GM23338 (cell line): ENCODE results near the gene HIVEP3.

ENCODE experiments used
- EZH2 ChIP-seq: fragments of 200-600 bp; sonication (generic); IDR thresholded peaks from one replicate; pipeline ENCODE4 v1.8.0; 2017; ENCODE audit warnings: antibody characterized with exemption, mild to moderate bottlenecking, low read depth; ENCODE audit not compliant: unreplicated experiment
- JUNB ChIP-seq: IDR thresholded peaks from one replicate; pipeline ENCODE4 v1.6.1; 2016; ENCODE audit warnings: antibody characterized with exemption; ENCODE audit not compliant: unreplicated experiment
- POLR2AphosphoS5 ChIP-seq: IDR thresholded peaks from 2 replicates; pipeline ENCODE4 v1.6.1; 2016; ENCODE audit warnings: antibody characterized with exemption, low read depth
- ZNF331 ChIP-seq: fragments of 250-450 bp; sonication (Bioruptor Pico); IDR thresholded peaks from 2 replicates; pipeline ENCODE4 v1.5.0; 2020; ENCODE audit warnings: low read depth, mild to moderate bottlenecking, moderate library complexity
- TF ChIP-seq, protein P1 (sequence below), 2 experiments: fragments of 200-600 bp in 1 of 2; sonication (generic) in 1 of 2; conservative IDR thresholded peaks; 2 replicates each; pipeline versions ENCODE4 v1.5.1 to v1.6.1; 2016 to 2017; ENCODE audit warnings: antibody characterized with exemption in 2 of 2, low read depth in 2 of 2, mild to moderate bottlenecking in 2 of 2, moderate library complexity in 1 of 2
- TF ChIP-seq, protein P2 (sequence below): IDR thresholded peaks from one replicate; pipeline ENCODE4 v1.6.1; 2018; ENCODE audit warnings: antibody characterized with exemption; ENCODE audit not compliant: unreplicated experiment
- TF ChIP-seq, protein P3 (sequence below): IDR thresholded peaks from 2 replicates; pipeline ENCODE4 v1.6.1; 2016; ENCODE audit warnings: antibody characterized with exemption

DNA sequence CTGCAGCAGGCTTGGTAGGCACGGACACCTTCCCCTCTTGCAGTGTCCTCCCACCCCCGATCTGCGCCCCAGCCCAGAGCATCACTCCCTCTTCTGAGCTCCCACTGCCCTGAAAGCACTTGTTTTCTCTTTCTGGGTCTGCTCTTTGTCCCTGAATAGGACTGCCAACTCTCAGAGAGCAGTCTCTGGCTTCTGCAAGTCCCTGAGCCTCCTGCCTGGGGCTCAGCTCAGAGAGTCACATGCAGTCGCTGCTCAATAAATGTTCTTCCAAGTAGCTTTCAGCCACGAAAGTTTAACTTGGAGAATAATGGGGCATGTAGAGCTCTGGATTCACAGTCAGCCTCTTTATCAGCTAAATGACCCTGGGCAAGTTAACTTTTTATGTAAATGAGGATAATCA, 205.6 kb downstream of the HIVEP3 start:
- TF ChIP-seq, protein P1, sequence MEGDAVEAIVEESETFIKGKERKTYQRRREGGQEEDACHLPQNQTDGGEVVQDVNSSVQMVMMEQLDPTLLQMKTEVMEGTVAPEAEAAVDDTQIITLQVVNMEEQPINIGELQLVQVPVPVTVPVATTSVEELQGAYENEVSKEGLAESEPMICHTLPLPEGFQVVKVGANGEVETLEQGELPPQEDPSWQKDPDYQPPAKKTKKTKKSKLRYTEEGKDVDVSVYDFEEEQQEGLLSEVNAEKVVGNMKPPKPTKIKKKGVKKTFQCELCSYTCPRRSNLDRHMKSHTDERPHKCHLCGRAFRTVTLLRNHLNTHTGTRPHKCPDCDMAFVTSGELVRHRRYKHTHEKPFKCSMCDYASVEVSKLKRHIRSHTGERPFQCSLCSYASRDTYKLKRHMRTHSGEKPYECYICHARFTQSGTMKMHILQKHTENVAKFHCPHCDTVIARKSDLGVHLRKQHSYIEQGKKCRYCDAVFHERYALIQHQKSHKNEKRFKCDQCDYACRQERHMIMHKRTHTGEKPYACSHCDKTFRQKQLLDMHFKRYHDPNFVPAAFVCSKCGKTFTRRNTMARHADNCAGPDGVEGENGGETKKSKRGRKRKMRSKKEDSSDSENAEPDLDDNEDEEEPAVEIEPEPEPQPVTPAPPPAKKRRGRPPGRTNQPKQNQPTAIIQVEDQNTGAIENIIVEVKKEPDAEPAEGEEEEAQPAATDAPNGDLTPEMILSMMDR (conservative IDR thresholded peaks at IDR 0.05; ENCODE audit: low read depth in 2 of 2): no peak
- TF ChIP-seq, protein P2, sequence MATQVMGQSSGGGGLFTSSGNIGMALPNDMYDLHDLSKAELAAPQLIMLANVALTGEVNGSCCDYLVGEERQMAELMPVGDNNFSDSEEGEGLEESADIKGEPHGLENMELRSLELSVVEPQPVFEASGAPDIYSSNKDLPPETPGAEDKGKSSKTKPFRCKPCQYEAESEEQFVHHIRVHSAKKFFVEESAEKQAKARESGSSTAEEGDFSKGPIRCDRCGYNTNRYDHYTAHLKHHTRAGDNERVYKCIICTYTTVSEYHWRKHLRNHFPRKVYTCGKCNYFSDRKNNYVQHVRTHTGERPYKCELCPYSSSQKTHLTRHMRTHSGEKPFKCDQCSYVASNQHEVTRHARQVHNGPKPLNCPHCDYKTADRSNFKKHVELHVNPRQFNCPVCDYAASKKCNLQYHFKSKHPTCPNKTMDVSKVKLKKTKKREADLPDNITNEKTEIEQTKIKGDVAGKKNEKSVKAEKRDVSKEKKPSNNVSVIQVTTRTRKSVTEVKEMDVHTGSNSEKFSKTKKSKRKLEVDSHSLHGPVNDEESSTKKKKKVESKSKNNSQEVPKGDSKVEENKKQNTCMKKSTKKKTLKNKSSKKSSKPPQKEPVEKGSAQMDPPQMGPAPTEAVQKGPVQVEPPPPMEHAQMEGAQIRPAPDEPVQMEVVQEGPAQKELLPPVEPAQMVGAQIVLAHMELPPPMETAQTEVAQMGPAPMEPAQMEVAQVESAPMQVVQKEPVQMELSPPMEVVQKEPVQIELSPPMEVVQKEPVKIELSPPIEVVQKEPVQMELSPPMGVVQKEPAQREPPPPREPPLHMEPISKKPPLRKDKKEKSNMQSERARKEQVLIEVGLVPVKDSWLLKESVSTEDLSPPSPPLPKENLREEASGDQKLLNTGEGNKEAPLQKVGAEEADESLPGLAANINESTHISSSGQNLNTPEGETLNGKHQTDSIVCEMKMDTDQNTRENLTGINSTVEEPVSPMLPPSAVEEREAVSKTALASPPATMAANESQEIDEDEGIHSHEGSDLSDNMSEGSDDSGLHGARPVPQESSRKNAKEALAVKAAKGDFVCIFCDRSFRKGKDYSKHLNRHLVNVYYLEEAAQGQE: no peak
- TF ChIP-seq ZNF331 (no peak), POLR2AphosphoS5 (no peak), EZH2 (no peak), JUNB (no peak)
- TF ChIP-seq, protein P3, sequence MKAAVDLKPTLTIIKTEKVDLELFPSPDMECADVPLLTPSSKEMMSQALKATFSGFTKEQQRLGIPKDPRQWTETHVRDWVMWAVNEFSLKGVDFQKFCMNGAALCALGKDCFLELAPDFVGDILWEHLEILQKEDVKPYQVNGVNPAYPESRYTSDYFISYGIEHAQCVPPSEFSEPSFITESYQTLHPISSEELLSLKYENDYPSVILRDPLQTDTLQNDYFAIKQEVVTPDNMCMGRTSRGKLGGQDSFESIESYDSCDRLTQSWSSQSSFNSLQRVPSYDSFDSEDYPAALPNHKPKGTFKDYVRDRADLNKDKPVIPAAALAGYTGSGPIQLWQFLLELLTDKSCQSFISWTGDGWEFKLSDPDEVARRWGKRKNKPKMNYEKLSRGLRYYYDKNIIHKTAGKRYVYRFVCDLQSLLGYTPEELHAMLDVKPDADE: no peak
